Stimulated activated CD4-positive, alpha-beta T cell treated with anti-CD3 and anti-CD28 coated beads, Interleukin-15, amount 100 ng/mL, for 24 hours (primary cell): ENCODE measurements around the gene CAPZB.
"Not testable (repeated sequence)": the region's sequence is repeated elsewhere in the genome, so short reads cannot be mapped to it uniquely, and the experiment has no call there.

Source experiments
- DNase-seq: peaks from one replicate; pipeline ENCODE4 v3.0.0-alpha.2; 2020

CAPZB gene

GRCh38 chr1:19304081-19304480 is 181.3 kb downstream of the CAPZB start:
- not testable (repeated sequence) for DNase-seq

GRCh38 chr1:19300211-19300610 is 185.1 kb downstream of the CAPZB start:
- no peak for DNase-seq

- no peak for DNase-seq
Observed at GRCh38 chr1:19294638-19295037, 190.7 kb downstream of the CAPZB start.

- DNase-seq = no peak
Observed at GRCh38 chr1:19289244-19289643, 196.1 kb downstream of the CAPZB start.
